ENCODE data around the gene DPP6. TPM values are rescaled to one million over a fixed set of nuclear protein-coding genes. Genes with fewer than 3 reads are reported as not detected.

The DPP6 gene
- total and polyA plus RNA-seq, 2 donors (not counting 1 experiment from before 2014, with no cell fraction given): not detected

DNA sequence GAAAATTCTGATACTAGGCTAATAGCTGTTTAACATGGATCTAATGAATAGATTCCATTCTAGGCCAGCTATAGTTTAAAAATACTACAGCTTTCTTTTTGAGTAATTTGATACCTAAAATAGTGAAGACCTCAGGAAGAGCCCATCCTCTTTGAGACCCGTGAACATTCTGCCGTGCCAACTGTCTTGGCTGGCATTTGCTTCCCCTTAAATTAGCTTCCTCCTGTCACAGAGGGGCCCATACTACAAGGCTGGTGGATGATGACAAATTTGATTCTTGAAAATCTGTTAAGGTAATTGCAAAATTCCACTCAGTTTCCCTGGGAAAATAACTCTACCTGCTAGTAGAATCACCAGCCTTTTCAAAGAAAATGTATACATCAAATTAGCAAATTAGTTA is 385.0 kb downstream of the DPP6 start:
- H3K27me3 Mint-ChIP-seq: no peaks in the 10 kb centered on the region
- Histone ChIP-seq H3K79me2 (ENCODE audit: control insufficient read depth, insufficient read depth, low read length) (no peaks in the 10 kb centered on the region), H3K27me3 (replicated peaks in 1 of 4; ENCODE audit: control extremely low read depth in 1 of 4, control insufficient read depth in 3 of 4, insufficient read depth in 4 of 4, low read length in 3 of 4) (no peaks in the 10 kb centered on the region), H3K27ac (ENCODE audit: low read length in 2 of 2) (no peak overlapping the region), H3K9ac (ENCODE audit: low read length) (no peak overlapping the region), H2AFZ (ENCODE audit: insufficient read depth, low read depth, low read length, poor library complexity, severe bottlenecking) (no peak overlapping the region), H3K4me2 (replicated peaks; ENCODE audit: low read depth, low read length, poor library complexity, severe bottlenecking) (no peak overlapping the region), H3K36me3 (replicated peaks in 1 of 2; ENCODE audit: control extremely low read depth in 1 of 2, control insufficient read depth in 1 of 2, extremely low read depth in 1 of 2, insufficient read depth in 2 of 2, low read length in 1 of 2) (no peaks in the 10 kb centered on the region), H3K4me3 (ENCODE audit: control extremely low read depth in 1 of 5, extremely low read depth in 1 of 5, insufficient read depth in 1 of 5, low read depth in 2 of 5, low read length in 4 of 5) (no peak overlapping the region), H3K4me1 (ENCODE audit: control insufficient read depth in 2 of 2, insufficient read depth in 2 of 2, low read length in 2 of 2) (no peaks in the 10 kb centered on the region), H4K20me1 (ENCODE audit: control insufficient read depth, insufficient read depth, low read length, poor library complexity, severe bottlenecking) (no peaks in the 10 kb centered on the region), H3K9me3 (ENCODE audit: control extremely low read depth in 1 of 3, control insufficient read depth in 2 of 3, insufficient read depth in 1 of 3, low read length in 2 of 3) (peaks cover 0 to 8% (median 0%) of the 10 kb centered on the region in 3 donors)
- DNase-seq (no peak), ATAC-seq (ENCODE audit: low read depth) (no peak)
- ChIA-PET CTCF (no interaction called here), POLR2A (no interaction called here)
- H3K4me3 Mint-ChIP-seq: no peak overlapping the region
- H3K4me1 Mint-ChIP-seq: no peaks in the 10 kb centered on the region
- H3K9me3 Mint-ChIP-seq (ENCODE audit: insufficient read depth): peaks cover 9% of the 10 kb centered on the region
- intact Hi-C loops (cut with micrococcal nuclease): no loop called here
- no peak overlapping the region for H3K27ac Mint-ChIP-seq
- TF ChIP-seq EZH2 (IDR thresholded peaks at IDR 0.05; ENCODE audit: borderline replicate concordance, insufficient read depth, low read depth, low read length, poor library complexity, severe bottlenecking): no peak
- TF ChIP-seq, protein P1, sequence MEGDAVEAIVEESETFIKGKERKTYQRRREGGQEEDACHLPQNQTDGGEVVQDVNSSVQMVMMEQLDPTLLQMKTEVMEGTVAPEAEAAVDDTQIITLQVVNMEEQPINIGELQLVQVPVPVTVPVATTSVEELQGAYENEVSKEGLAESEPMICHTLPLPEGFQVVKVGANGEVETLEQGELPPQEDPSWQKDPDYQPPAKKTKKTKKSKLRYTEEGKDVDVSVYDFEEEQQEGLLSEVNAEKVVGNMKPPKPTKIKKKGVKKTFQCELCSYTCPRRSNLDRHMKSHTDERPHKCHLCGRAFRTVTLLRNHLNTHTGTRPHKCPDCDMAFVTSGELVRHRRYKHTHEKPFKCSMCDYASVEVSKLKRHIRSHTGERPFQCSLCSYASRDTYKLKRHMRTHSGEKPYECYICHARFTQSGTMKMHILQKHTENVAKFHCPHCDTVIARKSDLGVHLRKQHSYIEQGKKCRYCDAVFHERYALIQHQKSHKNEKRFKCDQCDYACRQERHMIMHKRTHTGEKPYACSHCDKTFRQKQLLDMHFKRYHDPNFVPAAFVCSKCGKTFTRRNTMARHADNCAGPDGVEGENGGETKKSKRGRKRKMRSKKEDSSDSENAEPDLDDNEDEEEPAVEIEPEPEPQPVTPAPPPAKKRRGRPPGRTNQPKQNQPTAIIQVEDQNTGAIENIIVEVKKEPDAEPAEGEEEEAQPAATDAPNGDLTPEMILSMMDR (IDR thresholded peaks at IDR 0.05): no peak
- no CpG with 5 or more reads among the region's 2 CpGs for WGBS (ENCODE audit: insufficient coverage)

DNA sequence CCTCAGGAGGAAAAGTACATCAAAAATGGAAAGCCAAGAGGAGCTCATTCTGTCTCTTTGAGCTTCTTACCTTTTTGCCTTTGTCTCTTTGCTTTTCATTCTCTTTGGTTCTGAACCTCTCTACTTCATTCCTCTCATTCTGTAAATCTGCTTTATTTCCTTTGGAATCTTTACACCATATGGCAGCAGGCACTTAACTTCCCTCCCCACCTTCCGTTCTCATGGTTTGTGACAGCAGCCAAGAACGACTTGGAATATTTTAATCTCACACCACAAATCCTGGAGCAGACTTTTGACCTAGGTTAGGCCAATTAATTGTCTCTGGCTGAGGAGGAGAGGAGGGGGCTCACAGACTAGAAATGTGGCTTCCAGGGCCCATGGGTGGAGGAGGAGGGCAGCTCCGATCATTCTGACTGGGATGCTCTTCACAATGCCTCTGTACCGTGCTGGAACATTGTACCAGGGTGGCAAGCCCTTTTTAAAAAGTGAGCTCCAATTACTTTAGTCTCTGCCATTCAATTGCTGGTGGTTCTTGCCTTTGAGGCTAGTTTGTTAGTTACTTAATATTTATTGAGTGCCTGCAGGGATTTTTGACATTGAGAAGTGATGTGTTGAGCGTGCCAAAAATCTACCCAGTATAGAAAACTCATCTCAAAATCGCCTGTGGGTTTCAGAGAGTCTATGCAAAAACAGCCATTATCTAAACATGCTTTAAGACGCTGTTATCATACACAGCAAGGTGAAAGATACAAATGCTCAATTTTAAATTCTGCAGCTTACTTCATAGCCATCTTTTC is 386.6 kb downstream of the DPP6 start:
- Histone ChIP-seq H3K4me2 (replicated peaks; ENCODE audit: low read depth, low read length, poor library complexity, severe bottlenecking) (no peak overlapping the region), H2AFZ (ENCODE audit: insufficient read depth, low read depth, low read length, poor library complexity, severe bottlenecking) (no peak overlapping the region), H3K27me3 (replicated peaks in 1 of 4; ENCODE audit: control extremely low read depth in 1 of 4, control insufficient read depth in 3 of 4, insufficient read depth in 4 of 4, low read length in 3 of 4) (no peaks in the 10 kb centered on the region), H3K4me1 (ENCODE audit: control insufficient read depth in 2 of 2, insufficient read depth in 2 of 2, low read length in 2 of 2) (no peaks in the 10 kb centered on the region), H4K20me1 (ENCODE audit: control insufficient read depth, insufficient read depth, low read length, poor library complexity, severe bottlenecking) (no peaks in the 10 kb centered on the region), H3K9me3 (ENCODE audit: control extremely low read depth in 1 of 3, control insufficient read depth in 2 of 3, insufficient read depth in 1 of 3, low read length in 2 of 3) (peaks cover 0 to 13% (median 0%) of the 10 kb centered on the region in 3 donors), H3K27ac (ENCODE audit: low read length in 2 of 2) (no peak overlapping the region), H3K79me2 (ENCODE audit: control insufficient read depth, insufficient read depth, low read length) (no peaks in the 10 kb centered on the region), H3K36me3 (replicated peaks in 1 of 2; ENCODE audit: control extremely low read depth in 1 of 2, control insufficient read depth in 1 of 2, extremely low read depth in 1 of 2, insufficient read depth in 2 of 2, low read length in 1 of 2) (no peaks in the 10 kb centered on the region), H3K9ac (ENCODE audit: low read length) (no peak overlapping the region), H3K4me3 (ENCODE audit: control extremely low read depth in 1 of 5, extremely low read depth in 1 of 5, insufficient read depth in 1 of 5, low read depth in 2 of 5, low read length in 4 of 5) (no peak overlapping the region)
- H3K9me3 Mint-ChIP-seq (ENCODE audit: insufficient read depth): peaks cover 9% of the 10 kb centered on the region
- ChIA-PET CTCF (no interaction called here), POLR2A (no interaction called here)
- H3K4me3 Mint-ChIP-seq: no peak overlapping the region
- no peaks in the 10 kb centered on the region for H3K27me3 Mint-ChIP-seq
- no peak for ATAC-seq (ENCODE audit: low read depth)
- intact Hi-C loops (cut with micrococcal nuclease): no loop called here
- TF ChIP-seq EZH2 (IDR thresholded peaks at IDR 0.05; ENCODE audit: borderline replicate concordance, insufficient read depth, low read depth, low read length, poor library complexity, severe bottlenecking): no peak
- TF ChIP-seq, protein P1 (IDR thresholded peaks at IDR 0.05): no peak
- DNase-seq: no peak
- H3K4me1 Mint-ChIP-seq: no peaks in the 10 kb centered on the region
- H3K27ac Mint-ChIP-seq: no peak overlapping the region
- 86% methylated on average over 2 of the region's 7 CpGs for WGBS (ENCODE audit: insufficient coverage)

Data from B cell (primary cell).